Skeletal muscle satellite cell (primary cell): ENCODE data around the gene KLHL30.

ENCODE experiments used
- H3K27me3 ChIP-seq: 2 replicates; pipeline ENCODE4 v1.7.0; 2013; ENCODE audit warnings: low read length; ENCODE audit not compliant: control insufficient read depth, insufficient read depth
- H3K36me3 ChIP-seq: 2 replicates; pipeline ENCODE4 v1.7.0; 2013; ENCODE audit warnings: mild to moderate bottlenecking, control low read depth, low read length; ENCODE audit not compliant: insufficient read depth
- H3K4me1 ChIP-seq: 2 replicates; pipeline ENCODE4 v1.7.0; 2013; ENCODE audit warnings: low read length; ENCODE audit not compliant: control insufficient read depth, insufficient read depth
- H3K4me2 ChIP-seq: 2 replicates; pipeline ENCODE4 v1.7.0; 2013; ENCODE audit warnings: mild to moderate bottlenecking, low read length
- H3K4me3 ChIP-seq: 2 replicates; pipeline ENCODE4 v1.7.0; 2013; ENCODE audit warnings: low read length
- H3K9ac ChIP-seq: 2 replicates; pipeline ENCODE4 v1.7.0; 2013; ENCODE audit warnings: mild to moderate bottlenecking, low read depth, low read length, moderate library complexity
- H3K9me3 ChIP-seq: replicated peaks from 2 replicates; pipeline ENCODE4 v1.7.0; 2013; ENCODE audit warnings: mild to moderate bottlenecking, control low read depth, low read length

The KLHL30 gene

GRCh38 chr2:238131761-238132462, 6.6 kb upstream of the KLHL30 start:
- H3K36me3 ChIP-seq = no peaks in the 10 kb centered on the region
- no peak overlapping the region for H3K9ac ChIP-seq
- H3K4me3 ChIP-seq = no peak overlapping the region
- H3K9me3 ChIP-seq = no peaks in the 10 kb centered on the region
- H3K4me2 ChIP-seq = no peak overlapping the region
- H3K27me3 ChIP-seq = no peaks in the 10 kb centered on the region
- peaks cover 19% of the 10 kb centered on the region for H3K4me1 ChIP-seq

- no peaks in the 10 kb centered on the region for H3K9me3 ChIP-seq
- H3K27me3 ChIP-seq = no peaks in the 10 kb centered on the region
- H3K36me3 ChIP-seq = no peaks in the 10 kb centered on the region
- no peak overlapping the region for H3K4me3 ChIP-seq
- no peak overlapping the region for H3K9ac ChIP-seq
- peaks cover 18% of the 10 kb centered on the region for H3K4me1 ChIP-seq
- no peak overlapping the region for H3K4me2 ChIP-seq
Measured at GRCh38 chr2:238132463-238133450, 5.7 kb upstream of the KLHL30 start.

GRCh38 chr2:238133499-238134392, 4.7 kb upstream of the KLHL30 start:
- no peak overlapping the region for H3K9ac ChIP-seq
- no peak overlapping the region for H3K4me3 ChIP-seq
- H3K4me1 ChIP-seq = peaks cover 22% of the 10 kb centered on the region
- no peaks in the 10 kb centered on the region for H3K9me3 ChIP-seq
- H3K4me2 ChIP-seq = no peak overlapping the region
- H3K36me3 ChIP-seq = no peaks in the 10 kb centered on the region
- no peaks in the 10 kb centered on the region for H3K27me3 ChIP-seq

GRCh38 chr2:238134393-238134785, 4.1 kb upstream of the KLHL30 start:
- H3K36me3 ChIP-seq = no peaks in the 10 kb centered on the region
- no peaks in the 10 kb centered on the region for H3K27me3 ChIP-seq
- H3K4me1 ChIP-seq = peaks cover 29% of the 10 kb centered on the region
- no peak overlapping the region for H3K4me3 ChIP-seq
- no peaks in the 10 kb centered on the region for H3K9me3 ChIP-seq
- H3K4me2 ChIP-seq = no peak overlapping the region
- H3K9ac ChIP-seq = no peak overlapping the region

- peaks cover 31% of the 10 kb centered on the region for H3K4me1 ChIP-seq
- H3K27me3 ChIP-seq = no peaks in the 10 kb centered on the region
- H3K36me3 ChIP-seq = no peaks in the 10 kb centered on the region
- H3K9me3 ChIP-seq = no peaks in the 10 kb centered on the region
- H3K4me2 ChIP-seq = no peak overlapping the region
- no peak overlapping the region for H3K9ac ChIP-seq
- no peak overlapping the region for H3K4me3 ChIP-seq
Measured at GRCh38 chr2:238135601-238136150, 2.8 kb upstream of the KLHL30 start.

GRCh38 chr2:238136820-238137537, 1.5 kb upstream of the KLHL30 start:
- Histone ChIP-seq H3K9ac (peak overlapping the region; percentile 67), H3K36me3 (no peaks in the 10 kb centered on the region), H3K4me2 (peak overlapping the region; percentile 78), H3K27me3 (no peaks in the 10 kb centered on the region), H3K4me1 (peaks cover 41% of the 10 kb centered on the region), H3K4me3 (peak overlapping the region; percentile 62), H3K9me3 (no peaks in the 10 kb centered on the region)

- Histone ChIP-seq H3K4me3 (no peak overlapping the region), H3K27me3 (no peaks in the 10 kb centered on the region), H3K9me3 (no peaks in the 10 kb centered on the region), H3K9ac (no peak overlapping the region), H3K4me1 (peaks cover 50% of the 10 kb centered on the region), H3K4me2 (no peak overlapping the region), H3K36me3 (no peaks in the 10 kb centered on the region)
Measured at GRCh38 chr2:238137885-238138284, 583 bp upstream of the KLHL30 start.

- H3K27me3 ChIP-seq = no peaks in the 10 kb centered on the region
- H3K9ac ChIP-seq = peak overlapping the region; percentile 76
- peak overlapping the region; percentile 60 for H3K4me2 ChIP-seq
- peak overlapping the region; percentile 59 for H3K4me3 ChIP-seq
- H3K36me3 ChIP-seq = no peaks in the 10 kb centered on the region
- peaks cover 63% of the 10 kb centered on the region for H3K4me1 ChIP-seq
- no peaks in the 10 kb centered on the region for H3K9me3 ChIP-seq
Measured at GRCh38 chr2:238139196-238140039, 950 bp downstream of the KLHL30 start.

GRCh38 chr2:238140040-238140439, 1.6 kb downstream of the KLHL30 start:
- Histone ChIP-seq H3K9me3 (no peaks in the 10 kb centered on the region), H3K4me3 (no peak overlapping the region), H3K36me3 (no peaks in the 10 kb centered on the region), H3K4me2 (no peak overlapping the region), H3K9ac (no peak overlapping the region), H3K4me1 (peaks cover 63% of the 10 kb centered on the region), H3K27me3 (no peaks in the 10 kb centered on the region)
